Small intestine (tissue), 7 donors: ENCODE data around the gene FAM78A. TPM values are rescaled to one million over a fixed set of nuclear protein-coding genes. Genes with fewer than 3 reads are reported as not detected.
A peak's percentile ranks its signal among the peaks of the same experiment; 100 is the strongest.

Experiments
- DNase-seq, 2 donors: peaks; one replicate each; pipeline versions ENCODE4 v3.0.0 to v3.0.0-alpha.2; 2013
- FAIRE-seq: peaks from 2 replicates; lab custom pipeline; 2012; peaks lifted over from hg19 to GRCh38; lab: Jason Lieb, UNC
- H3K27ac ChIP-seq, 3 donors: one replicate each; pipeline ENCODE4 v1.5.1; 2013; ENCODE audit warnings: low read length in 2 of 3, mild to moderate bottlenecking in 2 of 3, control low read depth in 1 of 3, inconsistent platforms in 1 of 3, low read depth in 1 of 3, moderate library complexity in 1 of 3
- H3K27me3 ChIP-seq, 3 donors: one replicate each; pipeline ENCODE4 v1.6.1; 2013; ENCODE audit warnings: low read length in 3 of 3, inconsistent platforms in 1 of 3; ENCODE audit not compliant: control insufficient read depth in 3 of 3, insufficient read depth in 3 of 3
- H3K36me3 ChIP-seq, 3 donors: one replicate each; pipeline ENCODE4 v1.6.1; 2013; ENCODE audit warnings: low read length in 3 of 3, inconsistent platforms in 1 of 3, low read depth in 1 of 3, mild to moderate bottlenecking in 1 of 3, moderate library complexity in 1 of 3; ENCODE audit not compliant: control insufficient read depth in 3 of 3, insufficient read depth in 2 of 3
- H3K4me1 ChIP-seq, 3 donors: one replicate each; pipeline ENCODE4 v1.6.1; 2013; ENCODE audit warnings: low read length in 2 of 3, inconsistent platforms in 1 of 3, low read depth in 1 of 3, mild to moderate bottlenecking in 1 of 3, moderate library complexity in 1 of 3; ENCODE audit not compliant: control insufficient read depth in 3 of 3, insufficient read depth in 2 of 3
- H3K4me3 ChIP-seq, 3 donors: one replicate each; pipeline ENCODE4 v1.5.1; 2013; ENCODE audit warnings: low read length in 3 of 3, control low read depth in 1 of 3, inconsistent platforms in 1 of 3, low read depth in 1 of 3, mild to moderate bottlenecking in 1 of 3, moderate library complexity in 1 of 3
- H3K9me3 ChIP-seq, 2 donors: one replicate each; pipeline ENCODE4 v1.6.1; 2013; ENCODE audit warnings: low read depth in 1 of 2, low read length in 1 of 2; ENCODE audit not compliant: control insufficient read depth in 2 of 2, insufficient read depth in 1 of 2
- WGBS, 3 donors: extraction: QIAGEN DNeasy Blood & Tissue Kit; methylation state at CpG; one replicate each; pipeline ENCODE4 v1.1.7; 2013; 5-methylcytosine and 5-hydroxymethylcytosine counted together
- polyA plus RNA-seq, 4 donors: library from polyadenylated mRNA; stranded (reverse) in 3 of 4; unstranded in 1 of 4; fragments of 200-250 nt in 3 of 4; fragments of 120-200 nt in 1 of 4; gene quantifications; one replicate each; pipeline versions ENCODE4 v1.2.1 to v1.2.3, GENCODE V29; 2013
- donor health status: healthy with polysubstance abuse.
- donor health status: control.
- donor health status: control.
- donor health status: Bipolar disorder and iron deficiency.
- donor health status: healthy.

Gene FAM78A
- polyA plus RNA-seq, 4 donors: 0.89 to 3.2 (median 2.0) TPM

DNA sequence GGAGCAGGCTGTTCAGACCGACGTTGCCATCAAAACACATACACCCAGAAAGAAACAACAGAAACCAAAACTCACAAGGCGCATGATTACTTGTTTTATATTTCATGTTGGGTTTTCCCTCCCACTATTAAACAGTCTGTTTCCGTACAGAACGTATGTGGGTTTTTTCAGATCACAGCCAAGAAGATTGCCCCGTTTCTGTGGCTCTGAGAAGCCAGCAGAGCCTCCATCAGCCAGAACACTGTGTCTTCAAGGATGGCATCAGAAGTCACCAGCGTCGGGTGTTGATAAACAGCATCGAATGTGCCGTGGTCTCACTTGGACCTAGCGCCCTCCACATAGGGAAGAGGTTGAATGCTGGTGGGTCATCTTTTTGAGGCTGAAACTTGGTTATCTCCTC is 42.8 kb downstream of the FAM78A start:
- 81 to 87% (median 84%) methylated on average over 11 of the region's 11 CpGs for WGBS, 3 donors
- H3K36me3 ChIP-seq: peaks cover 8 to 69% (median 19%) of the 10 kb centered on the region in 3 donors
- H3K4me3 ChIP-seq: no peak overlapping the region
- no peaks in the 10 kb centered on the region for H3K9me3 ChIP-seq
- H3K27me3 ChIP-seq: no peaks in the 10 kb centered on the region
- FAIRE-seq (no peak), DNase-seq (peak in 1 of 2 donors; percentile 23)
- H3K27ac ChIP-seq: peak overlapping the region in 1 of 3 donors; percentile 65
- H3K4me1 ChIP-seq: peaks cover 0 to 8% (median 3%) of the 10 kb centered on the region in 3 donors

DNA sequence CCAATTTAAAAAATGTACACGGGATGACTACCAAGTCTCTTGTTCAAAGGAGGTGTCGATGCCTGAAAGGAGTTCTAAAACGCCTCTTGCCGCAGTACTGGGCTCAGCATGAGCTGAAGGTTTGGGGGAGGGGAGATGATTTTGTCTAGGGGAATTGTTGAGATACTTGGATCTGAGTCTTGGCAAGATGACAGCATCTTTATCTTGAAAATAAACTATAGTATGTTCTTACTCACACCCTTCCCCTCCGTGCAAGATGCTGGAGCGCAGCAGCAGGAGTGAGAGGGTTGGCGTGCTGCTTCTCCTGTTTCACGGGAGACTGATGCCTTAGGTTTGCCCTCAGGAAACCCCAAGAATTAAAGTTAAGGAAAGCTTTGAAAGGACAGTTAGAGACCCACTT is 47.3 kb downstream of the FAM78A start:
- Histone ChIP-seq H3K27me3 (no peaks in the 10 kb centered on the region), H3K9me3 (no peaks in the 10 kb centered on the region), H3K4me1 (peaks cover 0 to 3% (median 0%) of the 10 kb centered on the region in 3 donors), H3K4me3 (no peak overlapping the region), H3K27ac (no peak overlapping the region), H3K36me3 (peaks cover 12 to 75% (median 17%) of the 10 kb centered on the region in 3 donors)
- DNase-seq (no peak), FAIRE-seq (no peak)
- 81 to 90% (median 87%) methylated on average over 8 of the region's 8 CpGs for WGBS, 3 donors

DNA sequence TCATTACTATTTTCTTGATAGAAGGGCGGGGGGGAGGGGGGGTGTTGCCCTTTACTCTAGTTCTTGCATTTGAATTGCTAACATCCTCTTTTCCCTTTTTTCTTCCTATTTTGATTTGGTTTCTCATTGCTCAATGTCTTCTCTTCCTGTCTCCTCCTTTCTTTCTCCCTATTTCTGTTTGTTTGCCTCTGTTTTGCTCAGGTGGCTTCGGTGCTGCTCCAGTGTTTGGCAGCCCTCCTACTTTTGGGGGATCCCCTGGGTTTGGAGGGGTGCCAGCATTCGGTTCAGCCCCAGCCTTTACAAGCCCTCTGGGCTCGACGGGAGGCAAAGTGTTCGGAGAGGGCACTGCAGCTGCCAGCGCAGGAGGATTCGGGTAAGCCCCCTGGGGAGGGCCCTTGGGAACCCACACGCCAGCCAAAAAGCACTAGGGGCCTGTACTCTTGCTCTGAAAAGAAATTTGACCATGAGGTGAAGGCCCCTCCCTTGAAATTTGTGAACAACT is 48.3 kb downstream of the FAM78A start:
- Histone ChIP-seq H3K27ac (no peak overlapping the region), H3K27me3 (no peaks in the 10 kb centered on the region), H3K4me1 (peaks cover 0 to 3% (median 0%) of the 10 kb centered on the region in 3 donors), H3K9me3 (no peaks in the 10 kb centered on the region), H3K36me3 (peaks cover 12 to 69% (median 12%) of the 10 kb centered on the region in 3 donors), H3K4me3 (no peak overlapping the region)
- DNase-seq (no peak), FAIRE-seq (no peak)
- WGBS, 3 donors: 73 to 88% (median 86%) methylated on average over 9 of the region's 9 CpGs

DNA sequence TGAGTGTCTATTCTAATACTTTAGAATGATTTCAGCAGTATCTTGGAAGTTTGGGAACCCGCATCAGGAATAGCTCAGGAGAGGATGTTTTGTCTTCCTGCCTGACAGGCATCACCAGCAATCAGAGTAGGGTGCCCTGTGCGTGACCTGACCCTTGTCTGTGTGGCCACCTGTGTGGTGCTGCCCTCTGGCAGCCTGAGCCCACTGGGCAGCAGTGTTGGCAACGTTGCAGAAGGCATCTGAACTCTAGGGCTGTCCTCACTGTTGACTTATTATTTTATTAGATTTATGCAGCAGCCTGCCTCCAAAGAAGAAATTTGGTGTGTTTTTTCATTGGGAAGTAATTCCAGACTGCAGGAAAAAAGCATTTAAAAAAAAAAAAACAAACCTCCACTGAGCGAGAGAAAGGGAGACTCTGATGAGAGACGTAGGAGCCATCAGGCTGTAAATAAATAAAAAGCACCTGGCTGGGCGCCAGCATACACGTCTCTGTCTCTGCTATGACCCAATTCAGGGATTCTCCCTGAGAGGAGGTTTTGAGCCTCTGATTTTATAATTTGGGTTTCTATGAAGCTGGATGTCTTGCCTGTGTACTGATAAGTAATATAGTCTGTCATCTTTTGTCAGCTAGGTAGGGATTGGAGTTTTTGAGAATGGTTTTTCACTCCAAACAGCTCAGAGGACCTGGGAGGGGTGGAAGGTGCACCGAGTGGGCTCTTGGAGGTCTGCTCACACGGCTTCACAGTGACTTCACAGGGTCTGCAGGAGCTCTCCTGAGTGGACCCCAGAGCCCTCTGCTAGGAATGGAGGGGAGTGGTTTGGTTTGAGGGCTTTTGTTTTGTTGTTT is 49.0 kb downstream of the FAM78A start:
- WGBS, 3 donors: 59 to 66% (median 62%) methylated on average over 9 of the region's 9 CpGs

DNA sequence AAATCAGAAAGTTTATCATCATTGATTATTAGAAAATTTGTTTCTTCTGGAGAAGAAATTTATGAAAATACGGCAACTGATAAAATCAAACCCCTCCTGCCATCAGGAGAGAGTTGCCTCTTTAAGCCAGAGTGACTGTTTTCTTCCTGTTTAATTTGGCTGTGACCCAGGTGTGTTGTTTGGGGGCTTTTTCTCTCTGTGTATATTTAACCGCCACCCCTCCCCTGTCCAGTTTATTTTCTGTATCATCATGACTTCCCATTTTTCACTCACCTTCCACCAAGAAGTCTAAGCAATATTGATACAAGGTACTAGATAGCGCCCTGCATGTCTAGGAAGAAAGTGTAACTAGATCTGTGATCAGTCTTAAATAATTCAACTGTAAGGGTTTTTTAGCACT is 50.1 kb downstream of the FAM78A start:
- no peak overlapping the region for H3K27ac ChIP-seq
- H3K27me3 ChIP-seq: no peaks in the 10 kb centered on the region
- no peaks in the 10 kb centered on the region for H3K9me3 ChIP-seq
- H3K4me1 ChIP-seq: peaks cover 0 to 3% (median 0%) of the 10 kb centered on the region in 3 donors
- FAIRE-seq (no peak), DNase-seq (no peak)
- peaks cover 6 to 61% (median 9%) of the 10 kb centered on the region in 3 donors for H3K36me3 ChIP-seq
- H3K4me3 ChIP-seq: no peak overlapping the region
- 86 to 97% (median 91%) methylated on average over 3 of the region's 3 CpGs for WGBS, 3 donors

More for the DNA sequence above, 49.0 kb downstream of the FAM78A start:
- Histone ChIP-seq H3K4me1 (peaks cover 0 to 3% (median 0%) of the 10 kb centered on the region in 3 donors), H3K36me3 (peaks cover 9 to 67% (median 10%) of the 10 kb centered on the region in 3 donors), H3K27me3 (no peaks in the 10 kb centered on the region), H3K27ac (no peak overlapping the region), H3K9me3 (no peaks in the 10 kb centered on the region), H3K4me3 (no peak overlapping the region)
- FAIRE-seq (no peak), DNase-seq (peak in 1 of 2 donors; percentile 21)

DNA sequence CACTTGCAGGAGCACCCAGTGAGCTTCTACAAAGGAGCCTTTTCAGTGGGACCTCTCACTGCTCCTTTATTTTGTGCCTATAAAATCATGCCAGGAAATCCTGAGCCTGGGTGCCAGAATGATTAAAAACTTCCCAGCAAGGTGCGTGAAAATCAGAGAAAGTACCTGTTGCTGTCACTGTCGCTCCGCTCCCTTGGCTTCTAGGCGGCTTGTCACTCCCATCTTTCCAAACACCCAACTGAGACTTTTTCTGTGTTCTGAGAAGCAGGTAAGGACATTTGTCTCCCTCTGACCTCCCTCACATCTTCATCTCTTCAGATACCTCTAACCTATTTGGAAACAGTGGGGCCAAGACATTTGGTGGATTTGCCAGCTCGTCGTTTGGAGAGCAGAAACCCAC is 53.9 kb downstream of the FAM78A start:
- Histone ChIP-seq H3K9me3 (no peaks in the 10 kb centered on the region), H3K4me3 (no peak overlapping the region), H3K27me3 (no peaks in the 10 kb centered on the region), H3K36me3 (peaks cover 0 to 42% (median 8%) of the 10 kb centered on the region in 3 donors), H3K27ac (no peak overlapping the region), H3K4me1 (peaks cover 0 to 3% (median 0%) of the 10 kb centered on the region in 3 donors)
- WGBS, 3 donors: 94 to 97% (median 96%) methylated on average over 6 of the region's 6 CpGs
- FAIRE-seq: no peak
- no peak for DNase-seq

DNA sequence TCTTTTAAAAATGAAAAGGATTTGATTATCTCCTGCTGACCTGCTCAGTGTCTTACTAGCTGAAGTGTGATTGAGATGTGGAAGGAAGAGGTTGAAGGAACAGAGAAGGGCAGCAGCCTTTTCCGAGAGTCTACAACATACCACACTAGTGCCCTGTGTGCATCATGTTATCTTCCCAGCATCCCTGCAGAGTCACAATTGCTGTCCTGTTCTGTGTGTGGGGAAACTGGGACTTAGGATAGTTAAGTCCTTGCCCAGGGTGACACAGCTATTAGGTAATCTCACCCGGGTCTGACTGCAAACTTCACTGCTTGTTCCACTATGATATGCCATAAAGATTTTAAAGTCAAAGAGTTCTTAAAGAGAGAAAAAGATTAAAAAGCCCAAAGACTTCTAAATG is 55.8 kb downstream of the FAM78A start:
- Histone ChIP-seq H3K4me3 (no peak overlapping the region), H3K4me1 (no peaks in the 10 kb centered on the region), H3K27ac (no peak overlapping the region), H3K36me3 (peaks cover 3 to 40% (median 8%) of the 10 kb centered on the region in 3 donors), H3K27me3 (no peaks in the 10 kb centered on the region), H3K9me3 (no peaks in the 10 kb centered on the region)
- no peak for FAIRE-seq
- 70 to 94% (median 90%) methylated on average over 2 of the region's 2 CpGs for WGBS, 3 donors
- no peak for DNase-seq

DNA sequence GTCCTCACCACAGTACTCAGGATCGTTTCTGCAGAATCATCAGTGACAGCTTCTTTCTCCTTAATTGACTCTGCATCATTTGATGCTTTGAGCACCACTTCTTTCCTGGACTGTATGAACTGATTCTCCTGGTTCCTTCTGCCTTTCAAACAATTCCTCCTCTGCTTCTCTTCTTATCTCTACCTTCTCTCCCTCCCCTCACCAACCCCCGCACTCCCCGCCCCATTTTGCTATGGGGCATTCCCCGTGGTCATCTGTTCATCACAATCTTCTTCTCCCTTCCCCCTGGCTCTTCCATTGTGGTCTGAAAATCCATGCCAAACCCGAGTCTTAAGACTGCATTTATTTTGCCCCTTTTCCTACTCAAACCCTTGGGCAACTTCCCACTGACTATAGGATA is 57.9 kb downstream of the FAM78A start:
- no peak for DNase-seq
- no peak for FAIRE-seq
- H3K36me3 ChIP-seq: peaks cover 3 to 37% (median 3%) of the 10 kb centered on the region in 3 donors
- H3K4me3 ChIP-seq: no peak overlapping the region
- no peaks in the 10 kb centered on the region for H3K27me3 ChIP-seq
- no peak overlapping the region for H3K27ac ChIP-seq
- no peaks in the 10 kb centered on the region for H3K9me3 ChIP-seq
- H3K4me1 ChIP-seq: peaks cover 0 to 8% (median 0%) of the 10 kb centered on the region in 3 donors
- 80 to 86% (median 83%) methylated on average over 5 of the region's 5 CpGs for WGBS, 3 donors
